Sciatic nerve (tissue), 2 donors: ENCODE measurements around the gene FRAS1. TPM values are rescaled to one million over a fixed set of nuclear protein-coding genes. Genes with fewer than 3 reads are reported as not detected.

Source experiments
- ATAC-seq: fragments of 200-7000 bp; cut with Tn5 transposase; one replicate; pipeline ENCODE4 v1.9.1; 2020; ENCODE audit warnings: mild to moderate bottlenecking, moderate library complexity
- DNase-seq: peaks from one replicate; pipeline ENCODE4 v3.0.0-alpha.2; 2020; ENCODE audit warnings: low spot score
- intact Hi-C: fragments of 100-400 bp; cut with DNase I; formaldehyde crosslinking; loops from one replicate; pipeline ENCODE4 v1.14.2; 2022
- total RNA-seq: library from RNA; stranded (reverse); fragmentation: NEBNext Ultra II Directional; extraction: Animal tissue kit (Norgen Biotek cat#: 25700); gene quantifications from one replicate; pipeline ENCODE4 v1.2.1, GENCODE V29; 2021
- donor health status: DM: no; HTN: no; CAD: no.
- donor health status: DM: no; HTN: no; CAD: no.

The FRAS1 gene
- total RNA-seq, 1 donor from 2014 or later, result 9.7 TPM

DNA sequence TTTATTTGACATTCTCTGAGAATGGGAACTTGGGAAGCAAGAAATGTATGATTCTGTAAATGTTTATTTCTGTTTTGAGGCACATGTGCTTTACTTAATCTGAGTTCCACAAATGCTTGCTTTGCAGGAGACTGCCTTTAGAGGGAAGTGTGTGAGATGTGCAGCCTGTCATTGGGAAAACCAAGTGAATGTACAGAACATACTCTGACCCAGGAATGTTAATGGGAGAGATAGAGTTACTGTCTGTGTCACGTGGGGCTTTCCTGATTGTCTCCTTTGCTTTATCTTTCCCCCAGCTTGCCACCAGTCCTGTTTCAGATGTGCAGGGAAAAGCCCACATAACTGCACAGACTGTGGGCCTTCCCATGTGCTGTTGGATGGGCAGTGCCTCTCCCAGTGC, 275.9 kb downstream of the FRAS1 start:
- DNase-seq (no peak), ATAC-seq (no peak)
- intact Hi-C loops, result no loop called here

DNA sequence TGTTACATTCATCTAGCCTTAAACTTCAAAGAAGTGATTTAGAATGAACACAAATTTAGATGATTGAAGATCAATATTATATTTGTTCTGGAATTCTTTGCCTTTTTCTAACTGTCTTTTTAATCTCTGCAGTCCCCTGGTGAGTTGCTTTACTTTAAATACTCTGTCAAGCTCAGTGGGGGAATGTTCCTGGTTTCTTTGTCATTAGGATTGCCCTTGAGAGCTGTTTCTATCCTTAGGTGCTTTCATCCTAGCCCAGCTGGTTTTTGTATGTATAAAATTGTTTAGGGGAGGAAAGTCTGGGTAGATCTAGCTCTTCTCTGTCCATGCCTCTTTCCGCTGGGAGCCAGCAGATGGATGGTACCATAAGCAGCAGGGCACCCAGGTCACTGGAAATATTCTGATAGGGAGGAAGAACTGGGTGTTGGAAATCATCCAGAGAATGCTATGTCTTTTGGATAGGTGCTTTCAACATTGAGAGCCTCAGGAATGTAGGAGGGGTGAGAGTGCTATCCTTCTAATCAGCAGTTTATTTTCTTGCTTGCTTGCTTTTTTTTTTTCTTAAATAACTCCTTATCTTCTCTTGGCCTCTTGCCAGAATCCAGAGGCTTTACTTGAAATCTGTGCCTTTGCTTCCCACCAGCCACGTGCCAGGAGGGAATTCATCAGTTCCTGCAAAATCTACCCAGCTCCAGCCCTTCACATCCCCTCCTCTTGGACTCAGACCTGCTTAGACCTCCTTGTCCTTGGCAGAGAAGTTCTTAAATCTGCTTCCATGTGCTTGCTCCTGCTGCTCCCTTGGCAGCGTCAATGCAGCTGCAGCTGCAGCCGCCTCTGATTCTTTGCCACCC, 279.2 kb downstream of the FRAS1 start:
- no peak for DNase-seq
- intact Hi-C loops, result no loop called here
- ATAC-seq, result peak; percentile 49

DNA sequence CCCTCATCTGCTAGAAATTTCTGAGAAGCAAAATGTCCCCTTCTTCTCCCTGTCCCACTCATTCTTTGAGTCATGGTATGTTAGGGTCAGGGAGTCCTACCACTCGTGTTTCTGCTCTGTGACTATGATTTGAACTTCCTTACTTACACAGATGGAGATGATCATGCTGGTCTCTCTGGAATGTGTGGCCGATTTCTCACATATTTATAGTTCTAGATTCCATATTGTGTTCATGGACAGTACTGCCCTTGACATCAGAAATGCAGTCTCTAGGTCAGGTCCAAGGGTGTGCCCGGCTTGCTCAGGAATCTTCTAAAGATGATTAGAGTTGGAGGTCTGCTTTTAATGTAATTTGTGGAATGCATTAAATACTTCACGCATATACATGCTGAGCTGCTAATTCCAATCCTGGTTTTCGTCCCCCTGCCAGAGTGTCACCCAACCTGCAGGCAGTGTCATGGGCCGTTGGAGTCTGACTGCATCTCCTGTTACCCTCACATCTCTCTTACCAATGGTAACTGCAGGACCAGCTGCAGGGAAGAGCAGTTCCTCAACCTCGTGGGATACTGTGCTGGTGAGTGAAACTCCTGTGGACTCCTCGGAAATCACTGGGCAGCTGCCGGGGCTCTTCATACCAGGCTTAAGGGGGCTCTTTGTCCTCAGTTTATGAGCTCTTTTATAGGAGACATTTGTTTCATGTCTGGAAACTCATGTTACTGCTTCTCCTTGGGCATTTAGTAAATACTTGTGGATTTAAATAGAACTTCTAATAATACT, 280.3 kb downstream of the FRAS1 start:
- intact Hi-C loops, result no loop called here
- DNase-seq, result no peak
- ATAC-seq, result no peak

DNA sequence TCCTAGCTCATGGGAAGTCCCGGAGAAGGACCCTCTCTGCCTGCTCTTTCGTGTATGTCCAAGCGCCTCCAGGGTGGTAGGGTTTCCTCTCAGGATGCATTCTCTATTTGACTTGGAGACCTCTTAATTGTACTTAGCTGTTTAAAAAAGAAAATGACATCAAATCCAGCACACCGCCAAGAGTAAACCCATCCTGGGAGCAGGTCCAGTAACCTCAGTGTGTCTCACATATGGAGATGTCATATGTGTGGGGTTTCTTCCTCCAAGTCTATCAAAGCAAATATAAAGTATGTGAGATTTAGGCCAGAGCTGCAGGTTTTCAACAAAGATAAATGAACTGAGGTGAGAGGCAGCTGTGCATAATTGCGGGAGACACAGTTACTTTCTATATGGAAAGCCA, 285.0 kb downstream of the FRAS1 start:
- ATAC-seq (no peak), DNase-seq (no peak)
- intact Hi-C loops, result no loop called here

DNA sequence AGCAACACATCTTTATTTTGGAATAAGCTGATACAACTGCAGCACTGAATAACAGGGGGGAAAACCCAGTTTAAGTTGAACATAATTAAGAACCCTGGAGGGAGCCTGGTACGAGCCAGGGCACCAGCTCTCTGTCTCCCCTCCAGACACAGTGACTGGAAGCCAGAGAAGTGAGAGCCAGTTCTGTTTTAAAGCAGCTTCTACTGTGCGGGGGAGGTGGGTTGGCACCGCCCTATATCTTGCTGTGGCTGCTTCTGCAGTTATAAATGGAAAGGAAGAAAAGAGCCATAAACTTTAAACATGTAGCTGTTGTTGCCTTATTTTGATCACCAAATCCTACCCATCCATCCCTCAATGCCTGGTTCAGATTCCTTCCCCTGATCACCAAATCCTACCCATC, 286.6 kb downstream of the FRAS1 start:
- ATAC-seq (no peak), DNase-seq (no peak)
- intact Hi-C loops, result no loop called here

DNA sequence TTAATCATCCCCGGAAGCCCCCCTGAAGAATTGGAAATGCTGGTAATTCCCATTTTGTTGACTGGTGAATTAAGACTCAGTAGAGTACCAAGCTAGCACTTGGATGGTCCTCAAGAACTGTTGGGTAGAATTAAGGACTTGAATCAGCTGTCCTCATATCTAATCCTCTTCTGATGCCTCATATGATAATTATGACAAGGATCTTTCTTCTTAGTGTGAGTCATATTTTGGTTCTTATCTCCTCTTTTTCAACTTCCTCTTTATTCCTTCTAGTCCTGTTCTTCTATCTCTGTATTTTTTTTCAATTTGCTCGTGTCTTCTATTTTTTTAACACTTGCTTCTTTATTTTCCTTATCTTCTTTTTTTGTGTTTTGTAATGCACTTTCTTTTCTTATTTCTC, 288.1 kb downstream of the FRAS1 start:
- ATAC-seq (no peak), DNase-seq (no peak)
- intact Hi-C loops, result no loop called here

DNA sequence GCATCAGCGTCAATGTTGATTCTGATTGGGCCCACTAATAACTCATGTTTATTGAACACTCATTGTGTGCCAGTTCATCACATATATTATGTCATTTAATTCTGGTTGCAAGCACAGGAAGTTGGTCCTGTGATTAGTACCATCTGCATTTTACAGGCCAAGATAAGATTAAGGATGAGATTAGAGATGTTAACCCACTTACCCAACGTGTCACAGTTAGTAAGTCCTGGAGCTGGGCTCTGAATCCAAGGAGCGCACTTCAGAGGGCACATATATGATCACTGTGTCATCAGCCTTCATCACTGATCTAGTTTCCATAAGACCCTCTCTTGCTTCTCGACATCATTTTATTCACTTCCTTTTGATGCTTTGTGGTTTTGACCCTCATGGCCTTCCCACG, 289.1 kb downstream of the FRAS1 start:
- intact Hi-C loops, result no loop called here
- ATAC-seq (no peak), DNase-seq (no peak)

DNA sequence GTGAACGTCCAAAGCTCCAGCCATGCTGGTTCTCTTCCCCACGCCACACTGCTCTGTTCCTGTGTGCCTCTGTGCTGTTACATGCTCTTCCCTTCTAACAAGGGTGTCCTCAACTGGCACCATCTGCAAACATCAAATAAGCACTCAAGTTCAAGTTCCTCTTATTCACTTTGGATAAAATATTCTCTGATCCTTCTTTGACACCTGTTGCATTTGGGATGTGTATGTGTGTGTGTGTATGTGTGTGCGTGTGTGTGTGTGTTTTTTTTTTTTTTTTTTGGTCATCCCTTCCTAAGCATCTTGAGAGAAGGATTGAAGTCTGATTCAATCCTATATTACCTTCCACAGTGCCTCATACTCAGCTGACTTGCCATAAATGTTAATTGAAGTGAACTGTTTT, 290.4 kb downstream of the FRAS1 start:
- DNase-seq (no peak), ATAC-seq (no peak)
- intact Hi-C loops, result no loop called here

DNA sequence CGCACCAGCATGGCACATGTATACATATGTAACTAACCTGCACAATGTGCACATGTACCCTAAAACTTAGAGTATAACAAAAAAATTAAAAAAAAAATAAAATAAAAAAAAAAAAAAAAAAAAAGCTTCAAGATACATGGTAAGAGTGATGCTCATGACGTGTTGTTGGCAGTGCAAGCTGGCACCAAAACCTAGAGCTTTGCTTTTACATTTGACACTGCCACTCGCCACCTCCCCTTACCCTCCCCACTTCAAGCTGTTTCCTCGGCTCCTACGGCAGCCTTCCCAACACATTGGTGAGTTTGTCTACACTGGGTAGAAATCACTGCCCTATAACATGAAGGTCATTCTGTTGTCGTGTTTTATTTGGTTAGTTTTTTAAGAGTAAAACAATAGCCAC, 296.8 kb downstream of the FRAS1 start:
- ATAC-seq (no peak), DNase-seq (no peak)
- intact Hi-C loops, result no loop called here

DNA sequence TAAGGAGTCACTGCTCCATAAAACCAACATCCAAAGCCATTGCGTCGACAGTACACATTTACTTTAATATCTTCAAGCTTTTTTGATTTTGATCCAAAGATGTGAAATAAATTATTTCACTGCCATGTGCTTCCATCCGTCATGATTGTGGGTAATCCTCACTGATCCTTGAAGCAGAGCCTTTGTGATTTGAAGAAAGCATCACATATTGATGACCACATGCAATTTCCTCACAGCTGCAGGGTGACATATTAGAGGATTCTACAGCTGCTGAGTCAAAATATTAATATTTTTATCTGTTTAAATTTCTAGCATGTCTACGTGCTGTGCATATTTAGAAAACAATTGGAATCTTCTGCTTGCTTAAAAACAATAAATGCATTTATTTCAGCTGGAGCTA, 297.7 kb downstream of the FRAS1 start:
- ATAC-seq, result no peak

DNA sequence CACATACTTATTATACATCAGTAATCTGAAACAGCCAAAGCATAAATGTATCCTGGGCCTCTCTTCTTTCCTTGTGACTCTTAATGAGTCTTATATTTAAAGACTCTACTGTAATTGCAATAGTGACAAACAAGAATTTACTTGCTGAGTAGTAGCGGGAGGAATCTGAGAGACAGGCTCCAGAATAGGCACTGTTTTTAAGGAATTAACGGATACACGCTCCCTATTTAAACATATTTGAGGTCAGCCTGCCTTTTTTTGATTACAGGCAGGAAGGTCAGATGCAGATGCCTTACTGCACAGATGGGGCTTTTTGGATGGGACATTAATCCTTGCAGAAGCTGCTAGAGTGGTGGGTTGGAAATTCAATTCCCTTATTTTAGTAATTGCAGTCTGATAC, 298.2 kb downstream of the FRAS1 start:
- intact Hi-C loops, result no loop called here
- DNase-seq (no peak), ATAC-seq (no peak)

More for the DNA sequence above, 297.7 kb downstream of the FRAS1 start:
- DNase-seq, result no peak
- intact Hi-C loops, result no loop called here

DNA sequence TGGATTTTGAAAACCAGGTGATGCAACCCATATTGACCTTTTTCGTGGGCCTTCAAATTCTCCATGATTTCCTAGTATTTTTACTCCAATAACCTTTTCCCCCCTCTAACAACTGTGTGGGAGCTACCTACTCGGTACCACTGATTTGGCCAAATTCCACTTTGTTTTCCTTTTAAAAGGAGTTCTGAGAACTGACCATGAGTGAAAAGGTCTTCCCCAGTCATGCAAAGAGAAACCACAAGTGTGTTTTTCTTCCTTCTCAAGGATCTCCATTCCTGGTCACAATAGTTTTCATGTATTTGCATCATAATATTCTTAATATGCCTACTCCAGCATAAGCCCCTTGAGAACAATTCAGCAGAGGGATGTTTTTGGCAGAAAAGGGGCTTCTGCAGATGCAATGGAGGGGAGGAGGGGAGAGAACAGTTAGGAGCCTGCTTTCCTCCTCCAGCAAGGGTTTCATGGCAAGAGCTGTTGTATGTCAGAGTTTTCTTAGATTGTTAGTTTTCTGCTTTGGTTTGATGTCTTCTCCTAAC, 299.2 kb downstream of the FRAS1 start:
- intact Hi-C loops, result no loop called here
- peak; percentile 44 for ATAC-seq
- DNase-seq, result no peak

DNA sequence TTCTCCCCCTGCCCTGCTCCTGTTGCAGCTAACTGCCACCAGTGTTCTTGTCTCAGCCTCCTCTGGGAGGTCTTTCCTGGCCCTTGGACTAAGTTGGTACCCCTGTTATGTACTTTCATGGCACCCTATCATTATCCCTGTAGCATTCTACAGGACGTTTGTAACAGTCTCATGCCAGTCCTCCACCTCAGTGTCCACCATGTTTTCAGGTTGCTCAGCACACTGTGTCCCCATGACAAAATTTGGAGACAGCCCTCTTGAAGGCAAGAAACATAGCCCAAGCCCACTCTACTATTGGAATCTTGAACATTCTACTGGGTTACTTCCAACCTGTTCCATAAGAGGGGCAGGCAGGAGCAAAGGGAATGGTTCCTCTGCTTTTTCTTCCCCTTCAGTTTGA, 300.0 kb downstream of the FRAS1 start:
- intact Hi-C loops, result no loop called here
- no peak for DNase-seq
- no peak for ATAC-seq

DNA sequence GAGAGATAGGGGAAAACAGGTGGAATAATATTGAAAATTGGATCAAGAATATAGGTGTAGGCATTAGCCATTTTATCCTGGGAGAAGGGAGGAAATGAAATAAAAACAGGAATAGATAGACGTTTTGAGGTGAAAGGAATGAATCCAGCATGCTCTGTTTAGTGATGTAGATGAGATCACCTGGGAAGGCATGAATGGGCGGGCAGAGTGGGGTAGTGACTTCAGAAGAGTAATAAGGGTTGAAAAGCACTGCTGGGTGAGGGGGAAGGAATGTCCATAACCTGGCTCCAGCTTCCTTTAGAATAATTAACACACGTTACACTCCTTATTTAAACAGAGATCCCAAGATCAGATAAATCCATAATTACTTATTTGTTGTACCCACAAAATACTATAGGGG, 303.3 kb downstream of the FRAS1 start:
- DNase-seq (no peak), ATAC-seq (no peak)
- intact Hi-C loops, result no loop called here

DNA sequence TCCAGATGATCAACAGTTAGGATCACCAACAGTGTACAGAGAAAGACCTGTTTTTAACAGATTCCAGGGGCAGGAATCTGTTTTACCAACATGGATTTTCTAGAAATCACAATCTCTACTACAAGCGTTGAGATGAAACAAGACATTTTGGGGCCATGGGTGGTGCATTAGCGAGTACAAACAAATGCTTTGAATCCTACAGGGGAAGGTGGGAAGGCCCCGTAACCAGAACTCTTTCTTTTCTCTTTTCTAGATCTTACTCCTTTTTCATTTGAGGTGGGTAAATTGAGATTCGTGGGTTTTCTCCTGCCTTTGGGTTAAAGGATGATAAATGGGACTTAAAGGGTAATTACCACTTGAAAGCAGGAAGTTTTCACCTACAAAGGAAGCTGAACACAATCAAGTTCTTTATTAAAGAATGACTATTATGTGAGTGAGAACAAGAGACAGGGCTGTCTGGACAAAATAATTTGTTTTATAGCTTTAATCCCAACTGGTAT, 304.5 kb downstream of the FRAS1 start:
- intact Hi-C loops, result no loop called here
- no peak for ATAC-seq
- DNase-seq, result no peak

DNA sequence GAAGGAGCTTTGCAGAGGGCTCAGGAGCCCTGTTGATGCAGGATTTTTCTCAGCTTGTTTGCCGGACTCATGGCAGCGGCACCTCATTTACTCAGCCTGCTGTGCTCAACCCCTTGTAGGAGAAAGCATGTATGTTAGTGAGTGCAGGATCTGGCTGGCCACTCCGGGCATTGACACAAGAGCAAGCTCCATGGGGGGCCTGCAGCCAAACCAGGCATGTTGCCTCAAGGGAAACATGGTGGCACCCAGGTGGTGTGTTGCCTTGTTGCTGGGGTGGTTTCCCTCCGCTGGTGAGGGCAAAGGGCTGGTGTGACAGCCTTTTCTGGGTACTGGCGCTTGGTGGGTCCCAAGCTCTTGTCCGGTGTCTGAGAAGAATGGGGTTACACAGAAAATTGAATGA, 305.2 kb downstream of the FRAS1 start:
- DNase-seq (no peak), ATAC-seq (no peak)
- intact Hi-C loops, result no loop called here

DNA sequence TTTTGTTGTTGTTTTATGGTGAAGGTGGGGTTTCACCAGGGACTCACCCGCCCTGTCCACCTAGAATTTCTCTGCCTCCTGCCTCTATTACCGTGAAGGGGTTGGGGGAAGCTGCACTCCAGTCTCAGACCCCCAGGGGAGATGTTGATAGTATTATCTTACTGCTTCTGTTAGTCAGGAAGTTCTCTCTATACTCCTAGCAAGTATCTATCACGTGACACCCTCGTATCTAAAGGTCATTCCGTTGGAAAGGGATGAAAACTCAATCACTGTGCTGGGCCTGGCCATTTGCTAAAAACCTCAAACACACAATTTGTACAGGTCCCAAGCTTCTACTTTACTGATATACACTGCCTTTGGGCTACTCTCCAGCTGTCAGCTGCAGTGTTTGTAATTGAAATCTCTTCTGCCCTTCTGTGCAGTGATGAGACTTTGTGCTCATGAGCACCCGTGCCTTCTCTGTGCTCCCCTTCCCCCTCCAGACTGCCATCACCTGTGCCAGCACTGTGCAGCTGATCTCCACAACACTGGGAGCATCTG, 306.0 kb downstream of the FRAS1 start:
- DNase-seq (no peak), ATAC-seq (no peak)
- intact Hi-C loops, result no loop called here

DNA sequence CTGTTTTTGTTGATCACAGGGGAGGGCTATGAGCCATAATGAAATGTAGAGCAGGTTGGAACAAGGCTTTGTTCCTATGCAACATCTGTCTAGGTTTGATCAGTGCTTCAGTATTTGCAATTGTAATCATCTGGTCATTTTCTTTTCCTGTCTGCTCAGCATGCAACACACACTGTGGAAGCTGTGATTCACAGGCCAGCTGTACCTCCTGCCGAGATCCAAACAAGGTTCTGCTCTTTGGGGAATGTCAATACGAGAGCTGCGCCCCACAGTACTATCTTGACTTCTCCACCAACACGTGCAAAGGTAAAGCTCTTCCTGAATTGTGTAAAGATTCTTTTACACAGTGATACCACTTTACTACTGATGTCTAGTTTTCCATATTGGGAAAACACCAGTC, 312.6 kb downstream of the FRAS1 start:
- DNase-seq (no peak), ATAC-seq (no peak)
- intact Hi-C loops, result no loop called here

DNA sequence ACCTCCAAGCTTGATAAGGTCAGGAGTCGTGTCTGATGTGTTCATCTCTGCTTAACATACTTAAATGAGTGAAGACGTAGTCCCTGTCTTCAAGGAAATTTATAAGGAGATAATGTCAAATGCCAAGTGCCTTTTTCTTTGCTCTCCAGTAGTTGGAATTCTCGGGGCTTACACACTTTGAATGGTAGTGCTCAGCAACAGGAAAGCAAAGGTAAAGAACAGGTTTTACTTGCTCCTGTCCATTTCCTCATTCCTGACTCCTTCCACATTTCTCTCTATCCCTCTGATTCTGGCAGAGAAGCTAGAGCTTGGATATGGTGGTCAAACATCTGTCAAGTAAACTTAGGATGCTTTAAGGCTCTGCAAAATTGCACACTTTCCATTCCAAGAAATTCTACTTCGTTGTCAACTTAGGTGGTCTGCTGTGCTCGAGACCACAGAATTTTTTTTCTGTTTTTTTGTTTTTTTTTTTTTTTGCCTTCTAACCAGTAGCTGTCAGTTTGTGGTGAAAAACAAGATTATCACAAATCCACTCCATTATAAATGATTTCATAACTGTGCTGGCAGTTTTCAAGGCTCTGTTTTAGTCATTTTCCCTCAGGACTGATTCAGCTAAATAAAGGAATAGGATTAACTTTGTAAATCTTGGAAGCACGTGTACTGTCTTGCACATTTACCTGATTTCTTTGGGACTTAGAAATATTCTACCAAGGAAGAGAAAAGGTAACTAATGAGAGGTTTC, 313.7 kb downstream of the FRAS1 start:
- intact Hi-C loops, result no loop called here
- ATAC-seq, result no peak

More for the DNA sequence above, 313.7 kb downstream of the FRAS1 start:
- DNase-seq, result no peak
